Heart right ventricle (tissue), 16 donors: ENCODE data around the gene LVRN. TPM values are rescaled to one million over a fixed set of nuclear protein-coding genes. Genes with fewer than 3 reads are reported as not detected.

Source experiments
- ATAC-seq, 8 donors: fragments of 200-7000 bp; cut with Tn5 transposase; one replicate each; pipeline ENCODE4 v1.9.1; 2020; ENCODE audit warnings: mild to moderate bottlenecking in 8 of 8, moderate library complexity in 8 of 8, moderate number of reproducible peaks in 1 of 8
- DNase-seq, 2 donors: peaks; one replicate each; pipeline ENCODE4 v3.0.0-alpha.2; 2020
- H3K27ac ChIP-seq, 10 donors: fragments of 200-600 bp; sonication (generic) in 2 of 10; one replicate each; pipeline versions ENCODE4 v1.5.0 to v1.8.0; 2020 to 2022; ENCODE audit warnings: mild to moderate bottlenecking in 3 of 10
- H3K27me3 ChIP-seq, 7 donors: fragments of 200-600 bp; one replicate each; pipeline ENCODE4 v1.8.0; 2021 to 2022; ENCODE audit warnings: mild to moderate bottlenecking in 2 of 7
- H3K36me3 ChIP-seq, 9 donors: fragments of 200-600 bp; sonication (generic) in 1 of 9; one replicate each; pipeline versions ENCODE4 v1.5.0 to v1.8.0; 2020 to 2022; ENCODE audit warnings: mild to moderate bottlenecking in 2 of 9
- H3K4me1 ChIP-seq, 9 donors: fragments of 200-600 bp; sonication (generic) in 1 of 9; one replicate each; pipeline versions ENCODE4 v1.5.0 to v1.8.0; 2020 to 2022; ENCODE audit warnings: mild to moderate bottlenecking in 4 of 9
- H3K4me3 ChIP-seq, 10 donors: fragments of 200-600 bp; sonication (generic) in 2 of 10; one replicate each; pipeline versions ENCODE4 v1.5.0 to v1.8.0; 2020 to 2022; ENCODE audit warnings: mild to moderate bottlenecking in 7 of 10, moderate library complexity in 2 of 10
- H3K9me3 ChIP-seq, 11 donors: fragments of 200-600 bp in 10 of 11; sonication (generic) in 2 of 11; one replicate each; pipeline versions ENCODE4 v1.5.0 to v1.8.0; 2013 to 2022; ENCODE audit warnings: mild to moderate bottlenecking in 2 of 11, control low read depth in 1 of 11, moderate library complexity in 1 of 11
- CTCF ChIP-seq, 9 donors: fragments of 200-600 bp; sonication (generic) in 2 of 9; IDR thresholded peaks; one replicate each; pipeline versions ENCODE4 v1.5.0 to v1.8.0; 2021 to 2022; ENCODE audit warnings: antibody characterized with exemption in 9 of 9, mild to moderate bottlenecking in 5 of 9, moderate library complexity in 1 of 9
- WGBS, 2 donors: extraction: QIAGEN DNeasy Blood & Tissue Kit; methylation state at CpG; one replicate each; pipeline ENCODE4 v1.1.7; 2013; ENCODE audit warnings: inconsistent platforms in 1 of 2; 5-methylcytosine and 5-hydroxymethylcytosine counted together
- intact Hi-C, 10 donors: fragments of 100-400 bp; cut with DNase I; formaldehyde crosslinking; loops; one replicate each; pipeline versions ENCODE4 v1.11.1 to v1.14.2; 2022
- polyA plus RNA-seq, 2 donors: library from polyadenylated mRNA; stranded (reverse); fragments of 200-250 nt; gene quantifications; one replicate each; pipeline ENCODE4 v1.2.3, GENCODE V29; 2013
- total RNA-seq, 10 donors: library from RNA; stranded (reverse); fragmentation: NEBNext Ultra II Directional in 3 of 10; extraction: Animal tissue kit (Norgen Biotek cat#: 25700) in 3 of 10; gene quantifications; one replicate each; pipeline versions ENCODE4 v1.2.1 to v1.2.4, GENCODE V29; 2021 to 2023
- donor health status: Arrhythmogenic right ventricular cardiomyopathy.
- donor health status: ischemic (EF 13 %, LVEDD 7.1; RV severe dilation, severe dysfunction).
- donor health status: healthy with polysubstance abuse.
- donor health status: DM: no; HTN: yes; CAD: no.
- donor health status: DM: no; HTN: no; CAD: no.
- donor health status: ischemic (EF 25% LVEDD 6.9; RV normal size, moderate dysfunction).
- donor health status: ischemic (EF 25% LVEDD 5.7; RV mildly dilated, moderate dysfunction).
- donor health status: healthy.
- donor health status: DM: yes; HTN: yes; CAD: no.
- donor health status: Ischemic cardiomyopathy.
- donor health status: ischemic (EF 35%, LVEDD 5.7; RV mildly dilated, moderate dysfunction).
- donor health status: nonischemic (EF 11% LVEDD 7.7; RV severe dilation, severe dysfunction).
- donor health status: DM: yes; HTN: yes; CAD: no.
- donor health status: PGD.
- donor health status: ischemic (EF 29% LVEDD 5.4; RV normal size, mild dysfunction).
- donor health status: nonischemic (EF 23%, LVEDD 6.1; RV moderate dilation, normal function).

LVRN gene
- total and polyA plus RNA-seq, 12 donors = 0.07 to 1.0 (median 0.20) TPM; not detected in 1

DNA sequence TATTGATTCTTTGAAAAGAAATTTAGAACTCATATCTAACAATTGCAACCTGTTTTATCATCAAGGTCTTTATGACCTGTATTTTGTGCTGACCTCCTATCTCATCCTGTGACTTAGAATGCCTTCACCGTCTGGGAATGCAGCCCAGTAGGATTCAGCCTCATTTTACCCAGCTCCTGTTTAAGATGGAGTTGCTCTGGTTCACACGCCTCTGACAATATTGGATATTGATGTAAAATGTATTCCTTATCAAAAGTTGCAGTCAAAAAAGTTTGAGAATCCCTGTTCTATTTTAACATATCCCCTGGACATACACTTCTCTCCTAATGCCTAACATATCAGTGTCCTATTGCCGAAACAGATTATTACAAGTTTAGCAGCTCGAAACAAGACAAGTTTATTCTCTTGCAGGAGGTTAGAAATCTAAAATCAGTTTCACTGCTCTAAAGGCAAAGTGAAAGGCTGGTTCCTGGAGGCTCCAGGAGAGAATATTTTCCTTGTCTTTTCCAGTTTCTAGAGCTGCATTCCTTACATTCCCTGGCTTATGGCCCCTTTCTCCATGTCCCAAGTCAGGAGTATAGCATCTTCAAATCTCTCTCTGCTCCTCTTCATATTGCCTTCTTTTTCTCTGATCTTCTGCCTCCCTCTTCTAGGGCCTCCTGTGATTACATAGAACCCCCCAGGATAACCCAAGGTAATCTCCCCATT lies 31.5 kb upstream of the LVRN start:
- Histone ChIP-seq H3K36me3 (no peaks in the 10 kb centered on the region), H3K4me1 (no peaks in the 10 kb centered on the region), H3K27ac (no peak overlapping the region), H3K4me3 (no peak overlapping the region), H3K27me3 (no peaks in the 10 kb centered on the region), H3K9me3 (no peaks in the 10 kb centered on the region)
- ATAC-seq (no peak), DNase-seq (no peak)
- TF ChIP-seq CTCF (IDR thresholded peaks at IDR 0.05) = no peak
- intact Hi-C loops = no loop called here
- WGBS, 2 donors = 91 to 95% methylated on average over 4 of the region's 4 CpGs

DNA sequence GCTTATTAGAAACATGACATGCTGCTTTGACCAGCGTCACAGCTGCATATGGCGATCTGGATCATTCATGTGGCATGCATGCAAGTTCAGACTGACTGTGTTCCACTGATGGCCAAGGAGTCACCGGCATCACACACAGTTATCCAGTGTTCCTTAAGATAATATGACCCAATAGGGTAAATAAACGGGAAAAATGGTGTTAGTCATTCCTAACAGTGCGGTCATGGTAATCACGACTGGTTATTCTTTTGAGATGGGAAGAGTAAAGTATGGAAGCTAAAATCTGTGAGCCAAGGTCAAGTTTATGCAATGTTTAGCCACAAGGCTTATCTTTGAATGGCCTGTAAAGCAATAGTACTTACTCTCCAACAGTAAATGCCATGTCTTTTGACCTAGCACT lies 29.3 kb upstream of the LVRN start:
- ATAC-seq (no peak), DNase-seq (no peak)
- Histone ChIP-seq H3K4me3 (no peak overlapping the region), H3K27me3 (no peaks in the 10 kb centered on the region), H3K27ac (no peak overlapping the region), H3K9me3 (no peaks in the 10 kb centered on the region), H3K4me1 (no peaks in the 10 kb centered on the region), H3K36me3 (no peaks in the 10 kb centered on the region)
- intact Hi-C loops = no loop called here
- 92 to 97% methylated on average over 6 of the region's 6 CpGs for WGBS, 2 donors
- TF ChIP-seq CTCF (IDR thresholded peaks at IDR 0.05) = no peak

GRCh38 chr5:115934388-115934974 lies 27.8 kb upstream of the LVRN start:
- 93 to 94% methylated on average over 10 of the region's 10 CpGs for WGBS, 2 donors
- Histone ChIP-seq H3K4me1 (no peaks in the 10 kb centered on the region), H3K27ac (no peak overlapping the region), H3K4me3 (no peak overlapping the region), H3K36me3 (no peaks in the 10 kb centered on the region), H3K27me3 (no peaks in the 10 kb centered on the region), H3K9me3 (no peaks in the 10 kb centered on the region)
- intact Hi-C loops = no loop called here
- no peak for TF ChIP-seq CTCF (IDR thresholded peaks at IDR 0.05)
- DNase-seq (no peak), ATAC-seq (no peak)

DNA sequence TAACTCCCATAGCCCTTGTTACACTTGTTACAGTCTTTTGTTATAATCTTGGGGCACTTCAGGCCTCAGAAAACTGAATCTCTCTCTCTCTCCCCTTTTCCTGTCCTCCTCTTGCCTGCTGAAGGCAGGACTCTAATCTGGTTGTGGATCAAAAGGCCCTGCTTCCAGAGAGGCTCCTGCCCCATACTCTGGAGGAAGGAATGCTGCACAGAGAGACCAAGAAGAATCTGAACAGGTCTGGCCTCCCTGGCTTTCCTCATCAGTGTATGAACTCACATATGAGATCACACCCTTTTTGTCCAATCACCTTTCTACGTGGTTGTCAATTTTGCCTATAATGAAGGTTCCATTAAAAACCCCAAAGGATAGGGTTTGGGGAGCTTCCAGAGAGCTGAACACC lies 26.2 kb upstream of the LVRN start:
- WGBS, 2 donors = 86 to 93% methylated on average over 1 of the region's 1 CpG
- Histone ChIP-seq H3K4me3 (no peak overlapping the region), H3K36me3 (no peaks in the 10 kb centered on the region), H3K27me3 (no peaks in the 10 kb centered on the region), H3K27ac (no peak overlapping the region), H3K4me1 (no peaks in the 10 kb centered on the region), H3K9me3 (no peaks in the 10 kb centered on the region)
- DNase-seq (no peak), ATAC-seq (no peak)
- intact Hi-C loops = no loop called here
- no peak for TF ChIP-seq CTCF (IDR thresholded peaks at IDR 0.05)
